HepG2 (cell line): Measurements from ENCODE around the gene THOP1. TPM values are rescaled to one million over a fixed set of nuclear protein-coding genes. Genes with fewer than 3 reads are reported as not detected.

ENCODE experiments used
- ATAC-seq: fragments of 200-7000 bp; cut with Tn5 transposase; 3 replicates; pipeline ENCODE4 v1.9.1; 2020; ENCODE audit warnings: mild to moderate bottlenecking, moderate library complexity
- BruUV-seq: library from RNA; stranded (reverse); fragments of 400-500 nt; replicated peaks from 2 replicates; lab custom pipeline; 2021; lab: Mats Ljungman, UMichigan
- CTCF ChIA-PET: fragments of 300-600 bp; formaldehyde crosslinking; extraction: SDS; loops from one replicate; lab custom pipeline; 2021; ENCODE audit warnings: low total read pairs, inconsistent platforms, low intra/inter-chr PET ratio; lab: Yijun Ruan, JAX
- POLR2A ChIA-PET: fragments of 350-600 bp; sonication (Branson Sonifier 250); formaldehyde crosslinking; loops from one replicate; lab custom pipeline; 2020; ENCODE audit warnings: antibody characterized with exemption, inconsistent platforms; lab: Yijun Ruan, JAX
- DNase-seq: peaks from one replicate; pipeline ENCODE4 v3.0.0-alpha.2; 2015; ENCODE audit warnings: low spot score
- FAIRE-seq: peaks from 3 replicates; lab custom pipeline; 2011; peaks lifted over from hg19 to GRCh38; lab: Jason Lieb, UNC
- H2AFZ ChIP-seq: one replicate; pipeline ENCODE4 v1.6.1; 2011; ENCODE audit warnings: low read length, inconsistent platforms
- H3K27ac ChIP-seq: fragments of 300-600 bp; 3 replicates; pipeline ENCODE4 v1.8.0; 2011; ENCODE audit warnings: mixed run types, mild to moderate bottlenecking, mixed read lengths, low read length, inconsistent platforms; ENCODE audit not compliant: insufficient read depth; ENCODE audit errors: extremely low read length
- H3K27me3 ChIP-seq, 2 experiments: fragments of 200-600 bp in 1 of 2; 2 replicates in 1 of 2; 3 replicates in 1 of 2; pipeline versions ENCODE4 v1.6.0 to v1.8.0; 2011; ENCODE audit warnings: low read length in 2 of 2, mild to moderate bottlenecking in 2 of 2, moderate library complexity in 2 of 2, inconsistent platforms in 1 of 2; ENCODE audit not compliant: insufficient read depth in 2 of 2, control insufficient read depth in 1 of 2
- H3K36me3 ChIP-seq, 2 experiments: fragments of 200-600 bp in 1 of 2; replicated peaks in 1 of 2; 2 replicates in 1 of 2; 3 replicates in 1 of 2; pipeline versions ENCODE4 v1.5.1 to v1.8.0; 2011; ENCODE audit warnings: low read length in 2 of 2, inconsistent platforms in 1 of 2; ENCODE audit not compliant: insufficient read depth in 2 of 2, control insufficient read depth in 1 of 2
- H3K4me1 ChIP-seq: 2 replicates; pipeline ENCODE4 v1.5.1; 2012; ENCODE audit warnings: low read length, inconsistent platforms; ENCODE audit not compliant: insufficient read depth
- H3K4me2 ChIP-seq: 2 replicates; pipeline ENCODE4 v1.6.0; 2011; ENCODE audit warnings: low read depth, low read length, inconsistent platforms
- H3K4me3 ChIP-seq, 3 experiments: fragments of 200-600 bp in 1 of 3; sonication (generic), shearing (Covaris generic) in 1 of 3; replicated peaks in 1 of 3; 2 replicates each; pipeline ENCODE4 v1.5.1; 2011 to 2016; ENCODE audit warnings: low read length in 3 of 3, inconsistent platforms in 2 of 3, low read depth in 2 of 3, mild to moderate bottlenecking in 2 of 3, control low read depth in 1 of 3, mixed read lengths in 1 of 3; ENCODE audit not compliant: insufficient read depth in 1 of 3
- H3K79me2 ChIP-seq: one replicate; pipeline ENCODE4 v1.6.1; 2011; ENCODE audit warnings: low read length, inconsistent platforms; ENCODE audit not compliant: insufficient read depth
- H3K9ac ChIP-seq: 2 replicates; pipeline ENCODE4 v1.6.0; 2011; ENCODE audit warnings: mild to moderate bottlenecking, low read depth, low read length, inconsistent platforms; ENCODE audit not compliant: insufficient read depth
- H3K9me3 ChIP-seq: 2 replicates; pipeline ENCODE4 v1.5.1; 2012; ENCODE audit warnings: mild to moderate bottlenecking, low read length
- H4K20me1 ChIP-seq: 2 replicates; pipeline ENCODE4 v1.6.0; 2011; ENCODE audit warnings: inconsistent platforms, mild to moderate bottlenecking, low read length, moderate library complexity; ENCODE audit not compliant: insufficient read depth
- FOXO1 ChIP-seq: sonication (generic); formaldehyde crosslinking; IDR thresholded peaks from 2 replicates; pipeline ENCODE4 v1.4.0; 2020; ENCODE audit warnings: missing genetic modification reagents
- MEF2D ChIP-seq: sonication (generic); formaldehyde crosslinking; IDR thresholded peaks from 2 replicates; pipeline ENCODE4 v1.5.1; 2020; ENCODE audit warnings: mild to moderate bottlenecking, missing genetic modification reagents
- MXI1 ChIP-seq: IDR thresholded peaks from 3 replicates; pipeline ENCODE4 v1.6.1; 2012; ENCODE audit warnings: low read depth, low read length, inconsistent platforms, borderline replicate concordance
- SOX6 ChIP-seq, 2 experiments: fragments of 450-650 bp in 1 of 2; sonication (generic) in 1 of 2; formaldehyde crosslinking in 1 of 2; IDR thresholded peaks; 2 replicates each; pipeline versions ENCODE4 v1.4.0 to v1.6.1; 2017 to 2020; ENCODE audit warnings: antibody characterized with exemption in 1 of 2, mild to moderate bottlenecking in 1 of 2, missing genetic modification reagents in 1 of 2
- SP4 ChIP-seq: sonication (generic); formaldehyde crosslinking; IDR thresholded peaks from 2 replicates; pipeline ENCODE4 v1.8.1; 2023; ENCODE audit warnings: mild to moderate bottlenecking, missing genetic modification reagents
- STAT5B ChIP-seq: sonication (generic); formaldehyde crosslinking; IDR thresholded peaks from 2 replicates; pipeline ENCODE4 v1.4.0; 2020; ENCODE audit warnings: missing genetic modification reagents
- THAP11 ChIP-seq: IDR thresholded peaks from 2 replicates; pipeline ENCODE4 v1.6.1; 2016; ENCODE audit warnings: missing biosample characterization, missing genetic modification reagents
- ZBTB33 ChIP-seq: sonication (generic); formaldehyde crosslinking; IDR thresholded peaks from 2 replicates; pipeline ENCODE4 v1.4.0; 2020; ENCODE audit warnings: missing genetic modification reagents
- ZNF138 ChIP-seq: sonication (generic); formaldehyde crosslinking; IDR thresholded peaks from 2 replicates; pipeline ENCODE4 v1.5.0; 2020; ENCODE audit warnings: mild to moderate bottlenecking, low read depth, missing genetic modification reagents
- ZNF329 ChIP-seq: sonication (generic); formaldehyde crosslinking; IDR thresholded peaks from 2 replicates; pipeline ENCODE4 v1.9.0; 2021; ENCODE audit warnings: low read depth, mild to moderate bottlenecking, missing genetic modification reagents
- ZNF577 ChIP-seq: sonication (generic); formaldehyde crosslinking; IDR thresholded peaks from 2 replicates; pipeline ENCODE4 v1.4.0; 2020; ENCODE audit warnings: mild to moderate bottlenecking, low read depth, missing genetic modification reagents, borderline replicate concordance
- ZNF709 ChIP-seq: sonication (generic); formaldehyde crosslinking; IDR thresholded peaks from 2 replicates; pipeline ENCODE4 v1.5.0; 2020; ENCODE audit warnings: mild to moderate bottlenecking, missing genetic modification reagents
- ZNF713 ChIP-seq: sonication (generic); formaldehyde crosslinking; IDR thresholded peaks from 2 replicates; pipeline ENCODE4 v1.4.0; 2020; ENCODE audit warnings: mild to moderate bottlenecking, missing genetic modification reagents
- ZNF83 ChIP-seq: sonication (generic); formaldehyde crosslinking; IDR thresholded peaks from 2 replicates; pipeline ENCODE4 v1.4.0; 2020; ENCODE audit warnings: missing genetic modification reagents, mild to moderate bottlenecking, borderline replicate concordance
- ZNF839 ChIP-seq: sonication (generic); formaldehyde crosslinking; IDR thresholded peaks from 2 replicates; pipeline ENCODE4 v1.4.0; 2020; ENCODE audit warnings: missing genetic modification reagents, mild to moderate bottlenecking, borderline replicate concordance
- WGBS: methylation state at CpG from one replicate; pipeline ENCODE4 v1.1.6; 2017; ENCODE audit warnings: low lambda C conversion rate; 5-methylcytosine and 5-hydroxymethylcytosine counted together
- in situ Hi-C: cut with HindIII; loops from 2 replicates; pipeline ENCODE4 v1.10.0; 2017; ENCODE audit warnings: low pct_unique_long_range_greater_than_20kb; ENCODE audit not compliant: extremely low pct_ligation_motif_present
- intact Hi-C: fragments of 100-400 bp; cut with micrococcal nuclease; formaldehyde crosslinking; loops from one replicate; pipeline ENCODE4 v1.10.0; 2022; ENCODE audit not compliant: unreplicated experiment
- polyA plus RNA-seq, 8 experiments: library from polyadenylated mRNA; depleted of rRNA in 3 of 8; stranded (reverse) in 7 of 8; unstranded in 1 of 8; fragments of >200 nt; fragmentation: Illumina TruSeq in 4 of 8; extraction: Trizol in 4 of 8; gene quantifications; 2 replicates each; pipeline versions ENCODE4 v1.2.1 to v1.2.3, GENCODE V29; 2011 to 2016; ENCODE audit warnings: low read depth in 4 of 8, missing spikeins in 1 of 8, mixed read lengths in 1 of 8; ENCODE audit not compliant: insufficient read depth in 1 of 8
- total RNA-seq, 5 experiments: library from RNA; depleted of rRNA; stranded (reverse); fragments of >200 nt; fragmentation: Illumina TruSeq; extraction: Trizol; gene quantifications; 2 replicates each; pipeline ENCODE4 v1.2.3, GENCODE V29; 2016; ENCODE audit warnings: low read depth in 1 of 5

THOP1 gene
- total and polyA plus RNA-seq, 2 of the 13 experiments (the other 11 are each of a cell fraction or from before 2014, with no cell fraction given), result 74.4 to 116 TPM

GRCh38 chr19:2798158-2798685 lies 12.9 kb downstream of the THOP1 start (continued):
- TF ChIP-seq ZNF839 (CRISPR knock-in tag), result no peak
- TF ChIP-seq STAT5B (CRISPR knock-in tag), result no peak
- TF ChIP-seq ZNF713 (CRISPR knock-in tag), result no peak
- TF ChIP-seq MXI1, result no peak
- no peak for TF ChIP-seq FOXO1 (CRISPR knock-in tag)
- no peak for TF ChIP-seq MEF2D (CRISPR knock-in tag)
- TF ChIP-seq ZNF138 (CRISPR knock-in tag), result no peak

GRCh38 chr19:2798733-2799132 lies 13.4 kb downstream of the THOP1 start:
- POLR2A ChIA-PET, result interaction anchor here (1.2 kb wide), 1 partner anchor 12 kb away, joined by 3 read pairs; no protein-coding TSS in a partner anchor
- no peak for ATAC-seq
- WGBS, result 87% methylated on average over 7 of the region's 7 CpGs

More at GRCh38 chr19:2798733-2799132, 13.4 kb downstream of the THOP1 start:
- FAIRE-seq, result no peak
- Histone ChIP-seq H3K4me3 (no peak overlapping the region), H3K9ac (no peak overlapping the region), H3K4me1 (no peaks in the 10 kb centered on the region), H3K36me3 (peaks cover 31 to 76% of the 10 kb centered on the region in 2 experiments; a peak in 4 of 5 replicates), H3K79me2 (no peaks in the 10 kb centered on the region), H3K27me3 (no peaks in the 10 kb centered on the region), H2AFZ (no peak overlapping the region), H3K27ac (no peak overlapping the region), H4K20me1 (no peaks in the 10 kb centered on the region), H3K4me2 (no peak overlapping the region), H3K9me3 (no peaks in the 10 kb centered on the region)
- BruUV-seq, result no TSS peak
- intact Hi-C loops, result no loop called here
- CTCF ChIA-PET, result no interaction called here
- DNase-seq, result no peak
- in situ Hi-C loops, result no loop called here
- TF ChIP-seq ZNF83 (CRISPR knock-in tag) (no peak), ZNF709 (CRISPR knock-in tag) (no peak), ZBTB33 (CRISPR knock-in tag) (peak; percentile 58; the same call in 1 of the 2 replicates), SP4 (no peak), ZNF329 (no peak), SOX6 (IDR thresholded peaks at IDR 0.05) (no peak), SOX6 (CRISPR knock-in tag; IDR thresholded peaks at IDR 0.05) (no peak), THAP11 (CRISPR knock-in tag) (no peak), ZNF577 (CRISPR knock-in tag) (no peak)
